ENCODE data around the gene GET4.

DNA sequence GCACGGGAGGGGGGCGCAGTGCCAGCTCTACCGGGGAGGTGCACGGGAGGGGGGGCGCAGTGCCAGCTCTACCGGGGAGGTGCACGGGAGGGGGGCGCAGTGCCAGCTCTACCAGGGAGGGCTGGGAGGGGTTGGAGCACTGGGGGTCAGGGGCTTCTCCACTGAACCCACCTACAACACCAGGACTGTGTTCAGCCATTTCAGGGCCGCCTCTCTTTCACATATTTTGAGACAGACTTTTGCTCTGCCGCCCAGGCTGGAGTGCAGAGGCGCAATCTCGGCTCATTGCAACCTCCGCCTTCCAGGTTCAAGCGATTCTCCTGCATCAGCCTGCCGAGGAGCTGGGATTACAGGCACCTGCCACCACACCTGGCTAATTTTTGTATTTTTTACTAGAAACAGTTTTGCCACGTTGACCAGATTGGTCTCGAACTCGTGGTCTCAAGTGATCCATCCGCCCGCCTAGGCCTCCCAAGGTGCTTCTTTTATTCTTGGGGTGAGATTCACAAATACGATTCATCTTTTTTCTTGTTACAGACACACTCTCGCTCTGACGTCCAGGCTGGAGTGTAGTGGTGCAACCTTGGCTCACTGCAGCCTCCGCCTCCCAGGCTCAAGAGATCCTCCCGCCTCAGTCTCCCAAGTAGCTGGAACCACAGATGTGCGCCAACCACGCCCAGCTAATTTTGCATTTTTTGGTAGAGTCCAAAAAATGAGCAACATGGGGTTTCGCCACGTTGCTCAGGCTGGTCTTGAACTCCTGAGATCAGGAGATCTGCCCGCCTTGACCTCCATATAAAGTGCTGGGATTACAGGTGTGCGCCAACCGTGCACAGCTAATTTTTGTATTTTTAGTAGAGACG lies 41.1 kb downstream of the GET4 start:
- TF ChIP-seq GATA2 (IDR thresholded peaks at IDR 0.05; ENCODE audit: low read depth, low read length), result no peak
- TF ChIP-seq GATA3 (IDR thresholded peaks at IDR 0.05; ENCODE audit: low read depth, low read length), result no peak

Measured in SH-SY5Y (cell line).